Renal cortex interstitium (tissue), 11 donors: ENCODE measurements around the gene TMBIM4. TPM values are rescaled to one million over a fixed set of nuclear protein-coding genes. Genes with fewer than 3 reads are reported as not detected.

Experiments used
- DNase-seq, 11 donors: peaks; one replicate each; pipeline ENCODE4 v3.0.0-alpha.2; 2013; ENCODE audit warnings: low read depth in 9 of 11, low spot score in 4 of 11; ENCODE audit errors: extremely low read depth in 1 of 11
- polyA plus RNA-seq, 3 donors: library from polyadenylated mRNA; unstranded; fragments of 120-200 nt; gene quantifications; one replicate each; pipeline ENCODE4 v1.2.1, GENCODE V29; 2013; ENCODE audit not compliant: insufficient read length in 3 of 3

TMBIM4 gene
- polyA plus RNA-seq, 3 donors: 112 to 165 (median 149) TPM

DNA sequence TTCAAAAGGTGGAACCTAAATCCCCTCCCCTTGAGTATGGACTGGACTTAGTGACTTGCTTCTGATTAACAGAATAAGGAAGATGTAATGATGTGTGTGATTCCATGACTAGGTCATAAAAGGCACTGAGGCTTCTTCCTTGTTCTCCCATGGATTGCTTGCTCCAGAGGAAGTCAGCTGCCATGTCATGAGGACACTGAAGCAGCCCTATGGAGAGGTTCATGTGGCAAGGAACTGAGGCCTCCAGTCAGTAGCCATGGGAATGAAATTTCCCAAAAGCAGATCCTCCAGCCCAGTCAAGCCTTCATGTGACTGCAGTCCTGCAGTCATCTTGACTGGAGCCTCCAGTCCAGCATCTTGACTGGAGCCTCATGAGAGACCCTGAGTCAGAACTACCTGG, 10.7 kb downstream of the TMBIM4 start:
- no peak for DNase-seq

DNA sequence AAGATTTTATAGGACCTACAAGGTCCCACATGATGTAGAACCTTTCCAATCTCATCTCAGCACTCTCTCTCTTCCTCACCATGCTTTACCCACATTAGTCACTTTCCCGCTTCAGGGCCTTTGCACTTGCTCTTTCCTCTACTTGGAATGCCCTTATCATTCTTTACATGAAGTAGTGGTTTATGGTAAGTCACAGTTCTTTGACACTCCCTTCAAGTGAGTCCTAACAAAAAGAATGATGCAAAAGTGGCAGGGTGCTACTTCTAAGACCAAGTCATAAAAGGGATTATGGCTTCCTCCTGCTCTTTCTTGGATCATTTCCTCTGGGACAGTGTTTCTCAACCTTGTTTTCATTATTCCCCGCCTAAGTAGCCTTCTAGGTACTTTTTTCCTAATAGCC, 13.1 kb downstream of the TMBIM4 start:
- no peak for DNase-seq

DNA sequence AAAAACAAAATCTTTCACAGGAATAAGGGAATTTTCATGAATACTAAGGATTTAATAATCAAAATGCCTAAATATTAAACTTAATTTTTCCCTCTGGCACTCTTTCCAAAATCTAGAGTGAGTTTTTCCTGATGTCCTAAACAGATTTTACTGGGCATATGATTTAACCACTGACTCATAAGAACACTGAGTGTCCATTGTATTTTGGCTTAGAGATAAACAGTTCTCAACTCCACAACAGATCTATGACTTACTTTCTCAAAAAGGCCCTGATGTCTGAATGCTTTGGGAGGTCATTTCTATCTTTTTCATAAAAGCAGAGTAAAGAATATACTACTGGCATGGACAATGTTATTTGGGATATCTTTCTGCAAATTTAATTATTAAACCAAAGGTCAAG, 15.0 kb downstream of the TMBIM4 start:
- DNase-seq: no peak

DNA sequence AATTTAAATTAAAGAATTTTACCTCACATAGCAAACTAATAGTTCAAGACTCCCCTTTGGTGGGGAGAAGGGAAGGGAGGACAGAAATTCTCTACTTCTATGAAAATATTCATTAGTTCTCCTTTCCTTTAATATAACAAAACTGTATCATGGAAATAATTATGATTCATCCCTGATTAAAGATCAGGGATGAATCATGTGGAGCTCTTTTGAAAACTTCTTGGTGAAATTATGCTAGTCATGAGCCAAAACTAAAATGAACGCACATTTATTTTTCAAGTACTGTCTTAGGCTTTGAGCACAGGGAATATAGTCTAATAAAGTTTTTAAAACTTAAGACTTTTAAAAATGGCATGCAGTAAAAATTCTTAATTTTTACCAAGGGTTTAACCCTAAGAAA, 17.1 kb downstream of the TMBIM4 start:
- DNase-seq: no peak

DNA sequence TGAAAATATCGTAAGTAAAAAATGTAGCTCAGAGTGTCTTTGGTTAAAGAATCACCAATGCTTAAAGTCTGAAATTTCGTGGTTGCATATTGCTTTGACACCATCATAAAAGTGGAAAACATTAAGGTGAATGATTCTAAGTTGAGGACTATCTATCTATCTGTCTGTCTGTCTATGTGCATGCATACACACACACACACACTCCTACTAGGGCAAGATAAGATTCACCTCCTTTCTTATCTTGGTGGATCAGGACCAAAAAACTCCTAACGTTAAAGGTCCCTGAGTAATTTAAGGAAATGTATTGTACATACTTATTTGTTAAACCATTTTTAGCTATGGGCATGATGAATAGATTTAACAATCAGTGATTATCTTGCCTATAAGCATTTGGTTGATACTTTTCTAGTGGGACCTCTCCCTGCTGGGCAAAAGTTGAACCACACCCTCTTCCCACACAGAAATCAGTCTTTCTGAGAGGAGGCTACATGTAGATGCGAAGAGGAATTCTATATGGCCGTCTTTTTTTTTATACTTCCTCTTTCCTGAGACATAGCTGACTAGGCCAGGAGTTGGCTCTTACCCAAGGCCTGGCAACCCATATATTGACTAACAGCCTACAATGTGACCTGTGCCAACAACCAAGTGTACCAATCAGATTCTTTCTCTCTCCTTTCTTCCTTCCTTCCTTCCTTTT, 19.9 kb downstream of the TMBIM4 start:
- no peak for DNase-seq

DNA sequence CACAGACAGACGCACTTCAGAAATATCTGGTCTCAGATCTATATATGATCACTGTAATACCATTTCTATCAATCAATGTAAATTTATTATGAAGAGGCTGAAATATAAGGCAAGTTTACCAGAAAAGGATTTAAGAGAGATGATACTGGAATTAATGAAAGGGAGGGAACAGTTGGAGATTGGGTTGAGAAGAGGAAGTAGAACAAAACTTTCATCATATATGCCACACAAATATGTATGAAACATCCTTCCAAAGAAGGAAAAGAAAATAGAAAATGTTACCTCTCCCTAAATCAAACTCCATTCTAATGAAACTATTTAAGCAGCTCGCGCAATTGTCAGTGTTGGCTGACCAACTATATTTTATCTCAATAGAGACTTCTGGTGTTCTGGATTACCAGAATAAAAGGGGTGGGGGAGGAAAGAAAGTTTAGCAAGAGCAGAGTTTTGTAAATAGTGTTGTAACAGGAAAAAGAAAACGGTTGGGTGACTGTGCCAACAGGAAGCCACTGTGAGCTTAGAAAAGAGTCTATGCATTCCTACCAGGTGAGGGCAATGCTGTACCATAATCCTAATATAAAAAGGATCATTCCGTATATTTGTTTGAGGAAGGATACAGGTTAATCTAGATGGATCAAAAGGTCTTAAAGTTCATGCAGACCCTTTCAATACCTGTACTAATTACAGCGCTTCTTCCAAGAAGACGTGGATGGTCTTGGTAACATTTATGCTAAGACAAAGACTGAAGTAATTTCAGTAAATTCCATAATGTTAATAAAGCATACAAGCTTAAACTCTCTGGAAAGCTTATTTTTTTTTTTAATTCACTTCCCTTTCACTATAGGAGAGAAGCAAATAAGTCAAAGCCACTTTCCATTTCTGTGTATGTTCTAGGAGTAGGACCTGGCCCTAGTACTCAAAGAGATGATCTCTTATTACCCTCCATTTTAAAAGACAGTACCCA, 24.7 kb downstream of the TMBIM4 start:
- peak in 7 of 11 donors; percentile 22 to 58 (median 41) for DNase-seq

DNA sequence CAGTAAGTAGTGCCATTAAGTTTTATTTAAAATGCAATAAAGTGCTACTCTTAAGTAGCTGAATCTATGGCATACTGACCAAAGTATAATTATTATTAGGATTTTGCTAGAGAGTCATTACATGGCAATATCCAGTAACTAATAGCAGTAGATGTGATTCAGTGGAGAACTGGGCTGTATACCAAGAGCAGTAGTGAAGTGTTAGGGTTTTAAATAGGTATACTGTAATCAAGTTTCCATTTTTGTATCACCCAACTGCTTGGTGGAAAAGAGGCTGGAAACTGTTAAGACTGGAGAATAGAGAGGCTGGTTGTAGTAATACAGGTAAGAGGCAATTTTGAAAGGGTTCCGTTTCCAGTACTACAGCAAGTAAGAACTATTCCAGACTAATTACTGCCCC, 25.9 kb downstream of the TMBIM4 start:
- no peak for DNase-seq

DNA sequence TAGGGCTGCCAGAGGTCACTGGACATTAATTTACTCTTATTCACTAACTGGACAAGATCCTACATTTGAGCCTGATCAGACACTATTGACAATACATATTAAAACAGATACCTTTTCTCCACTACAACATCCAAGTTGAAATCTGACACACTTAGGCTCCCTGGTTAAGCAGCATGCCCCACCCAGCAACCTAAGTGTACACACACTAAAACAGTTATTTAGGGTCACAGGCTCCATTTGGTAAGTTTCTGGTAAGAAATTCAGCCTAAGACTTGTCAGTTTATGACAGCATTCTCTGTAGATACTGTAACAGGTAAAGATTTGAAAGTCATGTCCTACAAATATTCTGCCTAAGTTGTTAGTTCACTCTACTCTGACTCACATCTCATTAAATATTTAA, 27.0 kb downstream of the TMBIM4 start:
- no peak for DNase-seq

DNA sequence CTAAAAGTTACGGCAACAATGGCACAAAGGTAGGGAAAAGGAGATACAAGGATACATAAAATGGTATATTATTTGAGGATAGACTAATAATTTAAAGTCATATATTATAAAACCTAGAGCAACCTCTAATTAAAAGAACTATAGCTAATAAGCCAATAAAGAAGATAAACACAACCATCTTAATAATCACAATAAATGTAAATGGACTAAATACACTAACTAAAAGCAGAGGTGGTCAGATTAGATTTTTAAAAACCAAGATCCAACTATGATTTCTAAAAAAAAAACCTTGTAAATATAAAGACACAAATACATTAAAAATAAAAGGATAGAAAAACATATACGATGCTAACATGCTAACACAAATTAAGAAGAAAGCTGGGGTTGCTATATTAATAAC, 28.5 kb downstream of the TMBIM4 start:
- no peak for DNase-seq

DNA sequence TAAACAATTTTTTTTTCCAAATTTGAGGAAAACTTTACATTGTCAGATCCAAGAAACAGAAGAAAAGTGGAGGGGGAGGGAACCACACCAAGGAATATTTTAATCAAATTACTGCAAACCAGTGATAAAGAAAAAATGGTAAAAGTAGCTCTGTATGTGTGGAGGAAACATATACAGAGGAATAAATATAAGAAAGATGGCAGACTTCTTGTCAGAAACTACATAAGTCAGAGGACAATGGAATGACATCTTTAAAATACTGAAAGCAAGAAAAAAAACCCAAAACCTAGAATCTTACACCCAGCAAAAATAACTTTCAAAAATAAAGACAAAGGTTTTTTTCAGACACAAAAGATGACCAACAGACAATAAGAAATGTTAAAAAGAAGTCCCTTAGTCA, 29.1 kb downstream of the TMBIM4 start:
- DNase-seq: no peak

DNA sequence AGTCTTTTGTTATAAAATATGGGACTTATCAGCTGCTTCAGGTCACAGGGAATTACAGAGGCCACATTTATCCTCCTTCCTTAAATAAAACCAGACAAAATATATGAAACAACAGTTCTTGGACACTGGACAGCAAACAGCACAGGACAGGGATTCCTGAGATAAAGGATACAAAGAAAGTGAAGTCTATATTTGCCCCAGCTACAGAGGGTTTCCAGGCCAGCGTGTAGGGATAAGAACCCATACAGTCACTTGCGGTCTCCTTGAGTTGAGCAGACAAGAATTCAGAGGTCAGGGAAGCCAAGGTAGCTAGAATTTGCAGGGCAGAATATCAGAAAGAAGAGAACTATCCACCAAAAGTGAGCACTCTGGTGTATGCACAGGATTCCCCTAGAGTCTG, 30.5 kb downstream of the TMBIM4 start:
- no peak for DNase-seq

DNA sequence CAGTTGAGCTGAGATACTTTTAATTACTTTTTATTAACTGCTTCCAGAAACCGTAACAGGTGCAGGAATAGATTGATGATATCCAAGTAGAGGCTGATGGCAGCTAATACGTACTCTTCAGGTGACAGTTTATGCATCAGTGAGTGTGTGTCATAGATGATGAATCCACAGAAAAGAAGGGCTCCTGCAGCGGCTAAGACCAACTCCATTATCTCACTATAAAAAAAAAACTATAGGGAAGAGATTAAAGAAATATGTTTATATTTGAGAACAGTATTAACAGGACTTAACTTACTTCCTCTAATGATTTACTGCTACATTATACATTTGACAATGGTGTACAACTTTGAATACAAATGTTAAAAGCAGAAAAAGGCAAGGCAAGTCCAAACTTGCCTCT, 31.9 kb downstream of the TMBIM4 start:
- no peak for DNase-seq

DNA sequence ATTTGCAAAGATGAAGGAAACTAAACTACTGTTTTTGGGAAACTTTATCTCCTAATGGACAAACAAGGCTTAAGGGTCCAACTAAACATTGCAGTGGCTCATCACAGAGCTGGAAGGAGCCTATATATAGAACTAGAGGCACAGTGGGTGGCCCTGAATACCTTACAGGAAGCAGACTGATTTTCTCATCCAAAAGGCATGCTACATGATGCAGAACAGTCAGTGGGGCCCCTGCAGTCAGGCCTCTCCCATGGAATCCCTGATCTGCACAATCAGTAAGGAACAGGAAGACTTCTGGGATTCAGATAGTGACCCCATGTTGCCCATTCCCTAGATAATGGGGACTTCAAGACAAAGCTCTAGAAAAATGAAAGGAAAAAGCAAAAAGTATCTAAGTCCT, 37.4 kb downstream of the TMBIM4 start:
- DNase-seq: no peak

DNA sequence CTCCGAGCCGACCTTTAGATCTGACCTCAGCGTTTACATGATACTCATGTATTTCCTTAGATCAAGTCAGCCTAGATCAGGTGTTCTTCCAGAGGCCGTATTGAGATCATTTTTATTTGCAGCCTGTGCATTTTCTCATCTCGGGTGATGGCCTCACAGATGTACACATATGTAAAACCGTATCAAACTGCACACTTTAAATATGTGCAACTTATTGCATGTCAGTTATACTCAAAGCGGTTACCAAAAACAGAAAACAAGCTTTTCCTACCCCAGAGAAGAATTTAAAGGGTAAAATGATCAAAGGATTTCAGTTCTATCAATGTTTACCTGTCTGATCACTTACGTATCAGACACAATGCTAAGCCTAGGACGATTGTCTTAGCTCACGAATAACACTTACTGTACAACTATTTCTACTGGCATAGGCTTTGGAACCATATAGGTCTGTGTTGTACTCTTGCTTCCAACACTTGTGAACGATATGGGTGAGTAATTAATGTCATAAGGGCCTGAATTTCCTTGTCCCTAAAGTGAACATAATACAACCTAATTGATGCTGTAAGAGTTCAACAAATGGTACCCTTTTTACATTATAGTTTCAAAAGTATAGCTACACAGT, 38.6 kb downstream of the TMBIM4 start:
- DNase-seq: no peak

DNA sequence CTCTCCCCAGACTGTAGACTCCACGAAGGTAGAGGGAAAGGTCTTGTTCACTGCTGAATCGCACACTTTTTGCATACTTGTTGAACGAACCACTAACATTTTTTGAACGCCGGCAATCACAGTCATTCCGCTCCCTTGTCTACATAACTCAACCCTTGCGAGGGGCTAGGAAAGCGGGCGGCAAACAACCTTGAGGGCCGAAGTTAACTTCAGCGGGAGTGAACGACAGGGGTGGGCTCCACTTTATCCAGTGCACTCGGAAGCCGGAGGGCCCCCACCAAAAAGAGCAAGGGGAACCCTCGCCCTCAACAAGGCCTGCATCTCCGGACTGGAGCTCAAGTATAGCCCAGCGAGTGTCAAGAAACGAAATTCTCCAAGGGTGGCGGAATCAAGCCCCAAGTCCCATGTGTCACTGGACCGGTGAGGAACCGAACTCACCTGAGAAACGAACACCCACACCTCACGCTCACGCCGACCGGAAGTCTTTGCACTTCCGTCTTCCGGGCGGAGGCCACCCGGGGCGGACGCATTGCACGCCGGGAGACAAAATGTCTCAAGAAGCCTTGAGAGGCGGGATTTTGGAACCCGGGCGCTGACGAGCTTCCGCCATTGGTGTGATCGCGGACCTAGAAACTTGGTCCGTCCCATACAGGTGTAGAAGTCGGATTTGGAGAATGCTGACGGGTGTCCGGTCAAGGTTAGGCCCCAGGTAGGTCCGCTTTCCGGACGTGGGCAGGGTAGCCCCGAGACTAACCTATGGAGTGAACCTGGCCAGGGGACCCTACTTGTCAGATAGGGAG, 39.3 kb downstream of the TMBIM4 start, which contains the start of gene LLPH:
Gene LLPH (minus strand): TSS at position 484 of the 800 bp plus-strand sequence. CDS start 1,644 bp downstream, outside the sequence.
- peak; percentile 68 to 94 (median 84) for DNase-seq

DNA sequence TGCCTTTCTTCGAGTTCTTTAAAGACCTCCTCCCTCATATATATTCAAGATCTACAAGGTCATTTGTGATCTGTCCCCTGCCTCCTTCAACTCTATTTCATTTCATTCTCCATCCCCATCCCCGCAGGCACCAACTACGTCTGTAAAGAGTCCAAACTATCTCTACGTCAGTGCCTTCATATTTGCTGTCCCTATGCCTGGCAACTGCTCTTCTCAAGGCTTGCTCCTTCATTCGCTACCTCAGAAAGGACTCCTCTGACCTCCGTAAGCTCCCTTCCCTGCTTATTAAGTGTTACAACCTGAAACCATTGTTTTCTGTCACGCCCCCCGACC, 39.9 kb downstream of the TMBIM4 start:
- DNase-seq: no peak

DNA sequence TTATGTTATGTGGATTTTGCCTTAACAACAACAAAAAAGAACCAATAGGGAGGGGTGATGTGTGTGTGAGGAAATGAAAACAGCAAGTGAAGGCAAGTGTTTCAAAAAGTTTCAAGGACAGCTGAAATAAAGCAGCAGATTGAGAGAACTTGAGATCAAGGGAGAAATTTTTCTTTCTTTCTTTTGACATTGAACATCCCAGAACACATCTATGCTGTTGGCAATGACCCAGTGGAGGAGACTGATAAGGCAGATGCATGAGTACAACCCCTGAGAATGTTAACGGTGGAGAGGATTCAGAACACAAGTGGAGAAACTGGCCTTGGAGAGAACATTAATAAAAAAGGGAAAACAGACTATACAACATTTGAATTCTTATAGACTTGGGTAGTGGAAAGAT, 42.1 kb downstream of the TMBIM4 start:
- no peak for DNase-seq

DNA sequence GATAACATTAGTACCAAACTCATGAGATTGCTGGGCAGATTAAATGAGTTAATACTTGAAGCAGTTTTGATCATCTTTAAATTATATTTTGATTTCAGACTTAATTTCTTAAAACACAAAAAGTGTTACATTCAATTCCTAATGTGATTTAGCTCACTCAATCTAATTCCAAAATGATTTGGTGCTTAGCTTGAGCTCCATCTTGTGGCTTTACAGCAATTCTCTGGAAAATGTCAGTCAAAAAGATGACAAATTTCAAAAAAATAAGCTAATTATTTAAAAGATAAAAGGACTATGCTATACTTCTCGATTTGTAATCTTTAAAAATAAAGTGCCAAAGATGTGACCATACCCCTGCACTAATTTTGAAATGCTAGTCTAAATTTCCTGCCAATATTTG, 49.3 kb downstream of the TMBIM4 start:
- DNase-seq: no peak

DNA sequence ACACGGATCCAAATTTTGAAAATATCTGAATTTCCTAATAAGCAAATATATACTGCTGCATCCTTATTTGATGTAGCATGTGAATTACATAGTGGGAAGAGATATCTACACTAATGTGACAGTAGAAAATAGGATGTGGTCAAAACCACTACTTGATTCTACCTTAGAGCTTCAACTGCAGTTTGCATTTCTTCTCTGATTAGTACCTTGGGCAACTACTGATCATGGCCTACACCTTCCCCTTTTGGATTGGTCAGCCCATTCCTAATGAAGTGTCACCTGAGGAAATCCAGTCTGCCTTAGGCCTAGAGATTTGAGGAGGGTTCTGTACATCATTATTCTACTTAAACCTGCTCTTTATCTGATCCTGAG, 49.9 kb downstream of the TMBIM4 start:
- no peak for DNase-seq
